GM12878 (cell line): ENCODE results near the gene GOLPH3. TPM values are rescaled to one million over a fixed set of nuclear protein-coding genes. Genes with fewer than 3 reads are reported as not detected.

Experiments
- ATAC-seq: fragments of 200-7000 bp; cut with Tn5 transposase; 3 replicates; pipeline ENCODE4 v1.9.1; 2020; ENCODE audit warnings: mild to moderate bottlenecking, moderate library complexity
- BruUV-seq: library from RNA; stranded (reverse); fragments of 400-500 nt; replicated peaks from 2 replicates; lab custom pipeline; 2021; lab: Mats Ljungman, UMichigan
- CTCF ChIA-PET: fragments of 300-600 bp; sonication (Branson Sonifier 250); formaldehyde crosslinking; extraction: SDS; loops from one replicate; lab custom pipeline; 2021; ENCODE audit warnings: inconsistent platforms; lab: Yijun Ruan, JAX
- POLR2A ChIA-PET: fragments of 350-600 bp; formaldehyde crosslinking; extraction: SDS; loops from one replicate; lab custom pipeline; 2021; ENCODE audit warnings: inconsistent platforms; lab: Charles Lee
- RAD21 ChIA-PET: fragments of 300-600 bp; sonication (Branson Sonifier 250); formaldehyde crosslinking; loops from one replicate; lab custom pipeline; 2023; ENCODE audit warnings: antibody characterized with exemption; ENCODE audit not compliant: unreplicated experiment; lab: Charles Lee
- SMC1A ChIA-PET: fragments of 300-600 bp; sonication (Branson Sonifier 250); formaldehyde crosslinking; loops from one replicate; lab custom pipeline; 2023; ENCODE audit not compliant: unreplicated experiment, uncharacterized antibody; lab: Charles Lee
- DNase-seq: peaks from one replicate; pipeline ENCODE4 v3.0.0-alpha.2; 2011; ENCODE audit warnings: low read depth, low spot score
- FAIRE-seq: peaks from 3 replicates; lab custom pipeline; 2011; peaks lifted over from hg19 to GRCh38; lab: Jason Lieb, UNC
- H2AFZ ChIP-seq: 2 replicates; pipeline ENCODE4 v1.6.0; 2011; ENCODE audit warnings: low read depth, low read length, control low read depth; ENCODE audit not compliant: control insufficient read depth
- H3K27ac ChIP-seq: 2 replicates; pipeline ENCODE4 v1.5.1; 2011; ENCODE audit warnings: control low read depth; ENCODE audit not compliant: control insufficient read depth, insufficient read depth
- H3K27me3 ChIP-seq, 2 experiments: replicated peaks in 1 of 2; 2 replicates each; pipeline versions ENCODE4 v1.6.0 to v1.6.1; 2011; ENCODE audit warnings: low read length in 1 of 2; ENCODE audit not compliant: control insufficient read depth in 2 of 2, insufficient read depth in 2 of 2
- H3K36me3 ChIP-seq, 2 experiments: 2 replicates each; pipeline ENCODE4 v1.5.1; 2011; ENCODE audit warnings: low read length in 1 of 2; ENCODE audit not compliant: control insufficient read depth in 2 of 2, insufficient read depth in 2 of 2
- H3K4me1 ChIP-seq: 2 replicates; pipeline ENCODE4 v1.6.1; 2011; ENCODE audit warnings: mild to moderate bottlenecking, low read length, moderate library complexity, mixed read lengths; ENCODE audit not compliant: control insufficient read depth, insufficient read depth
- H3K4me2 ChIP-seq: 2 replicates; pipeline ENCODE4 v1.6.0; 2011; ENCODE audit warnings: control low read depth; ENCODE audit not compliant: control insufficient read depth, insufficient read depth
- H3K4me3 ChIP-seq: fragments of 200-600 bp; sonication (generic); 2 replicates; pipeline ENCODE4 v1.5.1; 2016
- H3K79me2 ChIP-seq: 2 replicates; pipeline ENCODE4 v1.6.0; 2011; ENCODE audit warnings: low read length; ENCODE audit not compliant: control insufficient read depth, insufficient read depth
- H3K9ac ChIP-seq: 2 replicates; pipeline ENCODE4 v1.8.0; 2011; ENCODE audit warnings: low read length, control low read depth, mixed read lengths; ENCODE audit not compliant: control insufficient read depth, insufficient read depth
- H3K9me3 ChIP-seq: replicated peaks from 3 replicates; pipeline ENCODE4 v1.5.1; 2011; ENCODE audit warnings: mild to moderate bottlenecking, low read length; ENCODE audit not compliant: control insufficient read depth, insufficient read depth
- H4K20me1 ChIP-seq: 2 replicates; pipeline ENCODE4 v1.6.0; 2011; ENCODE audit not compliant: control insufficient read depth, insufficient read depth
- BCLAF1 ChIP-seq: fragments of 450-650 bp; IDR thresholded peaks from 2 replicates; pipeline ENCODE4 v1.6.1; 2017; ENCODE audit warnings: antibody characterized with exemption, mild to moderate bottlenecking, moderate library complexity
- E2F8 ChIP-seq: fragments of 450-650 bp; IDR thresholded peaks from 2 replicates; pipeline ENCODE4 v1.6.1; 2018; ENCODE audit warnings: mild to moderate bottlenecking, low read depth, moderate library complexity; ENCODE audit not compliant: partially characterized antibody
- EED ChIP-seq: sonication (generic); IDR thresholded peaks from 2 replicates; pipeline ENCODE4 v1.6.1; 2016; ENCODE audit warnings: antibody characterized with exemption, low read depth
- ETV6 ChIP-seq, 2 experiments: fragments of 450-650 bp in 1 of 2; IDR thresholded peaks in 1 of 2; conservative IDR thresholded peaks in 1 of 2; 2 replicates each; pipeline ENCODE4 v1.6.1; 2014; ENCODE audit warnings: antibody characterized with exemption in 1 of 2, borderline replicate concordance in 1 of 2, low read depth in 1 of 2, mild to moderate bottlenecking in 1 of 2, moderate library complexity in 1 of 2
- GABPA ChIP-seq: IDR thresholded peaks from 2 replicates; pipeline ENCODE4 v1.6.1; 2014; ENCODE audit warnings: antibody characterized with exemption, low read depth, mild to moderate bottlenecking, inconsistent platforms
- PBX3 ChIP-seq: IDR thresholded peaks from 2 replicates; pipeline ENCODE4 v1.6.1; 2011; ENCODE audit warnings: mild to moderate bottlenecking, low read depth, low read length, moderate library complexity; ENCODE audit not compliant: insufficient replicate concordance
- RELB ChIP-seq: fragments of 450-650 bp; IDR thresholded peaks from 2 replicates; pipeline ENCODE4 v1.6.1; 2017; ENCODE audit warnings: low read depth, mild to moderate bottlenecking, moderate library complexity
- SUPT20H ChIP-seq: IDR thresholded peaks from 2 replicates; pipeline ENCODE4 v1.6.1; 2011; ENCODE audit warnings: low read depth, mild to moderate bottlenecking, low read length, moderate library complexity, borderline replicate concordance; ENCODE audit not compliant: control insufficient read depth
- ZBTB40 ChIP-seq: fragments of 450-650 bp; IDR thresholded peaks from 2 replicates; pipeline ENCODE4 v1.6.1; 2016; ENCODE audit warnings: mild to moderate bottlenecking, moderate library complexity, borderline replicate concordance
- WGBS: methylation state at CpG from one replicate; pipeline ENCODE4 v1.1.6; 2016; ENCODE audit warnings: low lambda C conversion rate; ENCODE audit not compliant: insufficient replicate concordance, insufficient coverage; ENCODE audit errors: missing lambda C conversion rate; 5-methylcytosine and 5-hydroxymethylcytosine counted together
- in situ Hi-C: fragments of 300-500 bp; cut with MboI; formaldehyde crosslinking; loops from 9 replicates; pipeline ENCODE4 v1.14.3; 2018; ENCODE audit warnings: mixed read lengths
- intact Hi-C: fragments of 100-400 bp; cut with micrococcal nuclease; formaldehyde crosslinking; loops from one replicate; pipeline ENCODE4 v1.14.2; 2022; ENCODE audit not compliant: unreplicated experiment
- polyA plus RNA-seq, 11 experiments: library from polyadenylated mRNA; depleted of rRNA in 4 of 11; unstranded in 6 of 11; stranded (reverse) in 5 of 11; fragments of >200 nt; fragmentation: Nextera tagmentation in 4 of 11; fragmentation: Illumina TruSeq in 1 of 11; extraction: Ambion mirVana in 4 of 11; extraction: Trizol in 1 of 11; gene quantifications; 1 replicate in 1 of 11; 2 replicates in 10 of 11; pipeline versions ENCODE4 v1.2.1 to v1.2.3, GENCODE V29; 2011 to 2016; ENCODE audit warnings: inconsistent platforms in 2 of 11, missing spikeins in 2 of 11, low read depth in 1 of 11
- total RNA-seq, 4 experiments: library from RNA; depleted of rRNA in 3 of 4; stranded (reverse); fragments of >200 nt in 3 of 4; fragmentation: Illumina TruSeq in 1 of 4; extraction: Trizol in 1 of 4; gene quantifications; 2 replicates each; pipeline versions ENCODE4 v1.2.1 to v1.2.3, GENCODE V29; 2013 to 2021

The GOLPH3 gene
- total and polyA plus RNA-seq, 10 of the 15 experiments (the other 5 are each of a cell fraction or from before 2014, with no cell fraction given): 14.0 to 79.7 (median 43.2) TPM

- H3K36me3 ChIP-seq: peaks cover 0 to 4% of the 10 kb centered on the region in 2 experiments; a peak in 2 of 4 replicates
- peaks cover 85% of the 10 kb centered on the region for H3K79me2 ChIP-seq
- FAIRE-seq: no peak
- no peak overlapping the region for H2AFZ ChIP-seq
- ChIA-PET SMC1A (interaction anchor here (1.2 to 2.2 kb wide), 3 partner anchors 15 to 18 kb away, joined by 3 to 6 read pairs (median 5); no protein-coding TSS in a partner anchor), CTCF (no interaction called here), RAD21 (interaction anchor here (0.9 kb wide), 1 partner anchor 17 kb away, joined by 3 read pairs; no protein-coding TSS in a partner anchor), POLR2A (interaction anchor here (0.5 kb wide), 1 partner anchor 24 kb away, joined by 3 read pairs; no protein-coding TSS in a partner anchor)
- no peak overlapping the region for H3K27ac ChIP-seq
- WGBS: 99% methylated on average over 4 of the region's 4 CpGs
- H3K4me3 ChIP-seq: no peak overlapping the region
- no peaks in the 10 kb centered on the region for H4K20me1 ChIP-seq
- DNase-seq: no peak
- no peak overlapping the region for H3K4me2 ChIP-seq
- H3K9me3 ChIP-seq: no peaks in the 10 kb centered on the region
- no peaks in the 10 kb centered on the region for H3K4me1 ChIP-seq
- no peaks in the 10 kb centered on the region for H3K27me3 ChIP-seq
- ATAC-seq: no peak
- no TSS peak for BruUV-seq
- in situ Hi-C loops: no loop called here
- no peak for TF ChIP-seq GABPA
- no peak for TF ChIP-seq BCLAF1
- TF ChIP-seq ETV6 (conservative IDR thresholded peaks at IDR 0.05 in 1 of 2, IDR thresholded peaks at IDR 0.05 in 1 of 2; ENCODE audit: borderline replicate concordance in 1 of 2, low read depth in 1 of 2): no peak
- TF ChIP-seq EED: no peak
- TF ChIP-seq SUPT20H: no peak
- no peak for TF ChIP-seq PBX3
- no peak for TF ChIP-seq RELB
- TF ChIP-seq E2F8: no peak
- no peak for TF ChIP-seq ZBTB40
- intact Hi-C loops: no loop called here
- H3K9ac ChIP-seq: no peak overlapping the region
Observed at GRCh38 chr5:32147959-32148358, 26.2 kb downstream of the GOLPH3 start.
